ENCODE results near the gene LAMA2.

Gene LAMA2

GRCh38 chr6:129238991-129239390, 356.1 kb downstream of the LAMA2 start:
- no peak for DNase-seq

DNA sequence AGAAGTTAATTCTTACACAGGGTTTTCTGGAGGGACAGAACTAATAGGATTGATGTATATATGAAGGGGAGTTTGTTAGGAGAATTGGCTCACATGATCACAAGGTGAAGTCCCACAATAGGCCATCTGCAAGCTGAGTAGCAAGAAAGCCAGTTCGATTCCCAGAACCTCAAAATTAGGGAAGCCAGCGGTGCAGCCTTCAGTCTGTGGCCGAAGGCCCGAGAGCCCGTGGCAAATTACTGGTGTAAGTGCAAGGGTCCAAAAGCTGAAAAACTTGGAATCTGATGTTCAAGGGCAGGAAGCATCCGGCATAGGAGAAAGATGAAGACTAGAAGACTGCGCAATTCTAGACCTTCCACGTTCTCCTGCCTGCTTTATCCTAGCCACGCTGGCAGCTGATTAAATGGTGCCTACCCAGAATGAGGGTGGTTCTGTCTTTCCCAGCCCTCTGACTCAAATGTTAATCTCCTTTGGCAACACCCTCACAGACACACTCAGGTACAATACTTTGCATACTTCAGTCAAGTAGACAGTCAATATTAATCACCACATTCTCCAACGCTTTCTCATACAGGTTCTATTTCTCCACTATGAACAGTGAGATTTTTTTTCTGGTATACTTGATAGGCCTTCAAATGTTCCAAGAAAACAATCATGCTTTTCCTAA, 357.0 kb downstream of the LAMA2 start:
- DNase-seq = no peak

DNA sequence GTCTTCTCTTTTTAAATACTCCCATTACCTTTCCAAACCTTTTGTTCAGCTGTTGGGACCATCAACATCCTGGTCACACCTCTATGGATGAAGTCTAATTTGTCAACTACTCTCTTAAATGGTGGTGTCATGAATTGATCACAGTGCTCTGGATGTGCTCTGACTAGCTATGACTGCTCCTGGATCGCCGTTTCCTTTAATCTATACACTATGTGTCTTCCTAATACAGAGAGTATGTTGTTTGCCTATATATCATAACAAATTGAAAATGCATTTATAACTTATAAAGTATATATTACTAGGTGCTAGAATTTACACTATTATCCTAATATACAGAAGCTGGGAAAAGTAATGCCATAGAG, 357.5 kb downstream of the LAMA2 start:
- DNase-seq = no peak

- no peak for DNase-seq
Observed at GRCh38 chr6:129242546-129242945, 359.6 kb downstream of the LAMA2 start.

- DNase-seq = no peak
Observed at GRCh38 chr6:129243377-129243776, 360.4 kb downstream of the LAMA2 start.

- DNase-seq = no peak
Observed at GRCh38 chr6:129248946-129249345, 366.0 kb downstream of the LAMA2 start.

DNA sequence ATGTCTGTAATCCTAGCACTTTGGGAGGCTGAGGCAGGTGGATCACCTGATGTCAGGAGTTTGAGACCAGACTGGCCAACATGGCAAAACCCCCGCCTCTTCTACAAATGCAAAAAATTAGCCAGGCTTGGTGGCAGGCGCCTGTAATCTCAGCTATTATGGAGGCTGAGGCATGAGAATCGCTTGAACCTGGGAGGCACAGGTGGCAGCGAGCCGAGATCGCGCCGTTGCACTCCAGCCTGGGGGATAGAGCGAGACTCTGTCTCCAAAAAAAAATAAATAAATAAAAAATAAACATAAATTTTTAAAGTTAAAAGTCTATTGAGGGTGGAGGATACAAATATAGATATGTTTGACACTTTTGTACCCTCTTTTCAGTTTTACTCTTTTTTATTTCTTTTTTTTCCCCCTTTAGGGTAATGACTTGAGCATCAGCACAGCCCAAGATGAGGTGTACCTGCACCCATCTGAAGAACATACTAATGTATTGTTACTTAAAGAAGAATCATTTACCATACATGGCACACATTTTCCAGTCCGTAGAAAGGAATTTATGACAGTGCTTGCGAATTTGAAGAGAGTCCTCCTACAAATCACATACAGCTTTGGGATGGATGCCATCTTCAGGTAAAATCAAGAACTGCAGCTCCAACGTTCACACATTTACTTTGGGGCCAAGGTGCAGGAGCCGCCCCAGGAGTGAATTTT, 368.9 kb downstream of the LAMA2 start:
- DNase-seq = peak; percentile 41 to 50

DNA sequence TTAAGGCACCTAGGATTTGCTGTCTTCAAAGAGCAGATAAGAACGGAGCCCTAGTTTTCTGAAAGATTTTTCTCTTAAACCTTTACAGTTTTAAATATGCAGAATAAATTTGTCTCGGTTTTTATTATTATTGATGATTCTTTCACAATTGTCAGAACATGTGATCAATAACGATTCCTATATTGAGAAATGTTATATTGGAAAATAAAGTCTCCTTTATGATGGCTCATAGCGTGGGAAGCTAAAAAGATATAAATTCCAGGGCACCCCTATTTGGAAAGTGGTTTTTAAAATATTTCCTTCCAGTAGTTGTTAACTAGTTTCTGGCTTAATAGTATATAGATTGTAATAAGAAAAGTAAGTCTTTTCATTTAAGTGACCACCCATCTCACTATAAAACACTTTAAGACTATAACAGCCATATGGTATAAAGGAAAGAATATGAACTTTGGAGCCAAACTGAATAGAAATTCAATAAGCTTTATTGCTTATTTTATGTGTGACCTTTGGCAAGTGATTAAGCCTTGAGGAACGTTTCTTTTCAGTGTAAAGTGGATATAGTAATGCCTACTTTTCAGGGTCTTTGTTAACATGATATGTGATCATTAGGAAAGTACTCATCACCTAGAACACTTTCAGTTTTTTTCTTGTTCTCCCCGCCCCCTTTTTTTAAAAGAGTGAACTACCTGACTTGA, 369.6 kb downstream of the LAMA2 start:
- no peak for DNase-seq

- DNase-seq = no peak
Observed at GRCh38 chr6:129253242-129253641, 370.3 kb downstream of the LAMA2 start.

- DNase-seq = no peak
Observed at GRCh38 chr6:129253727-129254126, 370.8 kb downstream of the LAMA2 start.

DNA sequence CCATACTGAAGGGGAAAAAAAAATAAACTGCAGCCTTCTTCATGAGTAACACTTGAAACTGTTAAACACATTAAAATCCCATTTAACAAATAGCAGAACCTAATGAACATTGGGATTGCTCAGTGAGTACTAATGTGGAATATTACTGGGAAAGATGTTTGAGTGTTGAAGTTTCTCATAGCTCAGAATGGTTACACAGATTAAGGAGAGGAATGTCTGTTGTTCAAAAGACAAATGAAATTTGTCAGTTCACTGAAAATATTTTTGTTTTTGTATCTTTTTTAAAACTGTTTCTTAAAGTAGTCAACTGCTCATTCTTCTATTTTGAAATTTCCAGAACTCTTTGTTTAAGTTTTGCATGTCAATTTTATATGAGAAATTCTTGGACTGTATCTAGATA, 374.3 kb downstream of the LAMA2 start:
- no peak for DNase-seq

DNA sequence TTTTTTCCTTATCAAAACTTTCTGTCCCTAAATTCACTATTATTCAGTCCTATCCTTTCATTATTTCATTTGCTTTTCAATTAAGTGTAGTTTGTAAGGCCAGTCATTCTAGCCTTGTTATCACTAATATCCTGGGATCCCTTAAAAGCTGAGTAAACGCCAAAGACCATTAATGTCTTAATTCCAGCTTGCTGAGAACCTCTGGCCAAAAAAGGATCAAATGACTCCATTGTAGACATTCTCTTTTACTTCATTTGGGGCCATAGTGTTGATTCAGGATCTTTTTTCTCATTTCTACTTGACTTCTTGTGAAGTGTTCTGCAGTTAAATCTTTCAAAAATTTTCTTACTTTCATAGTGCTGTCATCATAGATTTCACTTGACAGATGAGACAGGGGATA, 379.7 kb downstream of the LAMA2 start:
- no peak for DNase-seq

DNA sequence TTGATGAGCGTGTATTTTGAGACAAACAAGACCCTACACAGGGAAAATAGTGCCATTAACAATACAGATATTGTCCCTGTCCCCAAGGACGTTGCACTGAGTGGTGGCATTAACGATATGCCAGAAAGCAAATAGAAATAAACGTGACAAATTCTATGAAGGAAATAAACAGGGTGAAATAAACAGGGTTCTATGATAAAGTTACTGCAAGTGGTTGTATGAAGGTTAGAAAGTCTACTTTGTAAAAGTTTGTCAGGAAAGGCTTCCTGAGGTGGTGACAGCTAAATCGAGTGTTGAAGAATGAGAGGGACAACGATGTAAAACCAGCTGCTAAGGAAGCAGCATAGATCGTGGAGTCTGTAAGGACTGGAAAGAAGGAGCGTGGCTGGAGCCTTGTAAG, 380.2 kb downstream of the LAMA2 start:
- no peak for DNase-seq

DNA sequence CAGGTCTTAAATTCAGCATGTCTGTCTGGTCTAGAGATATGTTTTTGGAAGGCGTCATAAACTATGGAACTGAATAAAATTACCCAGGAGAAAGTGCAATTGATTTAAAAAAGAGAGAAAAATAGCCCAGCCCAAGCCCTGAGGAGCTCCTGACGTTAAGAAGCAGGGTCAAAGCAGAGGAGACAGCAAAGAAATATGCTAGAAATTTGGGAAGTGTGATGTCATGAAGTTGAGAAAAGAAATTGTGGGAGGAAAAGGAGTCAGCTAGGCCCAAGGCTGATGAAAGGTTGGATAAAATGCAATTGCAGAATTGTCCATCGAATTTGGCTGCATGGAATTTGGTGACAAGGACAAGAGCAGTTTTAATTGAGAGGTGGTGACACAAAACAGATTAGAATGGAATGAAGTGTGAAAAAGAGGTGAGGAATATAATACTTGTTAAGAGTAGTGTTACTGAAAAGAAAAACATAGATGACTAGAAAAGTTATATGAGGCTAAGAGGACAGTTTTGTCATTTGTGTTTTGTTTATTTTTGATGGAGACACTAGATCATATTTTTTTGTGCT, 381.6 kb downstream of the LAMA2 start:
- DNase-seq = no peak

- no peak for DNase-seq
Observed at GRCh38 chr6:129267028-129267427, 384.1 kb downstream of the LAMA2 start.

DNA sequence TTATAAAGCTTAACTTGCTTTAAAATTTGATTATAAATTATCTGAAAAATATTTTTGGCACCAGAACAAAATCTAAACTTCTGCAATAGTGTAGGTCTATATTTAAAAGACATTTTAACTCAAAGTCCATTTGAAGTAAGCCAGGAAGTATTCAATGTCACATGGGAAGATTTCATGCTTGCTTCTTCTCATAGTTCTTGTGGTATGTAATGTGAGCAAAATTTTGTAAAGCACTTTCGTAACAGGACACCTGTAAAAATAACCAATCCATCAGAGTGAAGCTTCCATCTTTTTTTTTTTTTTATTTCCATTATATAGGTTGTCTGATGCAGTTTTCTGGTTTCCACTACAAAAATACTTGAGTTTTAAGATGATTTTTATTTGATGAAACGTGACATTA, 386.1 kb downstream of the LAMA2 start:
- no peak for DNase-seq

DNA sequence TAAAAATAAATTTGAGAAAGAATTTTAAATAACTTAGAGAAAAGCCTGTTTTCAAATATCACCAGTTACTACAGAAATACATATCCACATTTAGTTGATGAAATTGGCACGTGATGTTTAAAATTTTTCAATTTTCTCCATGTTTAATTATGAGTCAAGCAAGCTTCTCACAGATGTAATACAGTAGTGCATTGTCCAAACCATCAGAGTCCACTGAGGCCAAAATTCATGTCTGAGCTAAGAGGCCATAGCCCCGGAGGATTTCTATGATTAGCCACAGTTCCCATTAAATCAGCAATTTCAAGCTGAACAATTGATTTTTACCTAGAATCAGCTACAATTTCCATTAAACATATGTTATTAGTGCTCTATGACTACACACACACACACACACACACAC, 387.0 kb downstream of the LAMA2 start:
- no peak for DNase-seq

GRCh38 chr6:129270450-129270849, 387.5 kb downstream of the LAMA2 start:
- DNase-seq = no peak

GRCh38 chr6:129273161-129273560, 390.2 kb downstream of the LAMA2 start:
- no peak for DNase-seq

DNA sequence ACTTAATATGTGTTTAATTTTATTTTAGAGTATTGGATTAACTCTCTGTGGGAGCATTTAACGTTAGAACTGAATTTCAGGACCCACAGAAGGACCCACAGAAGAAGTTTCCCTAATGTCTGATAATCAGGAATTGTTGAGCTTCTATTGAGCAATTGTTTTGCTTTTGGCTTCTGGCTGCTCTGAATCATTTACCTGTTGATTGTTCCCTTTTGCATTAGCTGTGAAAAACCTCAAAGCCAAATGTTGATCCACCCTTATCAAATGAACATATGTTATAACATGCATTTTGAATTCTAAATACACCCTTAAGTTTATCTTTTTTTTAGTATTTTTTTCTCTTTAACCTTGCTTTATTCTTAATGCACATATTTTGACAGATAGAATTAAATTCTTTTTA, 393.5 kb downstream of the LAMA2 start:
- no peak for DNase-seq

- no peak for DNase-seq
Observed at GRCh38 chr6:129276986-129277385, 394.0 kb downstream of the LAMA2 start.

- DNase-seq = no peak
Observed at GRCh38 chr6:129279343-129280292, 396.7 kb downstream of the LAMA2 start.

DNA sequence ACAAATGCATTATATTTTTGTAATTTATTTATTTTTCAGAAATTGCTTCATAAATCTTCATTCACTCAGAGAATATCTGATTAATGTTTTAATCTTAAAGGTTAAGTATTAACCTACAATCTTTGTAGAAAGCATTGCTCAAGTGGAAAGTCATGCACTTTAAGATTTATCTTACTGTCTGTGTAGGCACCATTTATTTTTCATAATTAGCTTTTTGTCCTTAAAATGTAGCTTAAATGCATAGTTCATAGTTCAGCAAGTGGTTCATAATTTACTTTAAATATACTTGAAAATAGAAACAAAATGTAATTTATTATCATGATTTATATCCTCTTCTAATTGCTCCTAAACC, 397.3 kb downstream of the LAMA2 start:
- DNase-seq = no peak

Measured in activated CD4-positive, alpha-beta T cell treated with anti-CD3 and anti-CD28 coated beads, Interleukin-2, amount 50 U/mL, for 4 hours (primary cell).